ENCODE data around the gene SNX1.

Gene SNX1

GRCh38 chr15:64149893-64150578 lies 54.3 kb downstream of the SNX1 start:
- H3K4me3 ChIP-seq (ENCODE audit: low read depth, low read length) = no peak overlapping the region
- no peak for DNase-seq (ENCODE audit: low read depth, low spot score)
- TF ChIP-seq CTCF (IDR thresholded peaks at IDR 0.05; ENCODE audit: low read depth, low read length) = no peak
- in situ Hi-C loops (cut with HindIII; ENCODE audit: low sequenced_read_pairs) = no loop called here

- in situ Hi-C loops (cut with HindIII; ENCODE audit: low sequenced_read_pairs) = no loop called here
- peak within 1 kb of the TSS; percentile 41 for H3K4me3 ChIP-seq (ENCODE audit: low read depth, low read length)
- TF ChIP-seq CTCF (IDR thresholded peaks at IDR 0.05; ENCODE audit: low read depth, low read length) = no peak
- DNase-seq (ENCODE audit: low read depth, low spot score) = no peak
Observed at GRCh38 chr15:64151727-64152506, 56.1 kb downstream of the SNX1 start, which contains the start of gene SNX22. Gene SNX22, plus strand, starts transcription at chr15:64151731. Its CDS starts 45 bp downstream, at chr15:64151776.

GRCh38 chr15:64152507-64153387 lies 57.0 kb downstream of the SNX1 start:
- no peak overlapping the region for H3K4me3 ChIP-seq (ENCODE audit: low read depth, low read length)

GRCh38 chr15:64153480-64154367 lies 57.9 kb downstream of the SNX1 start:
- in situ Hi-C loops (cut with HindIII; ENCODE audit: low sequenced_read_pairs) = no loop called here
- peak; percentile 83 for DNase-seq (ENCODE audit: low read depth, low spot score)
- TF ChIP-seq CTCF (IDR thresholded peaks at IDR 0.05; ENCODE audit: low read depth, low read length) = peak; percentile 99
- H3K4me3 ChIP-seq (ENCODE audit: low read depth, low read length) = no peak overlapping the region

More at GRCh38 chr15:64152507-64153387, 57.0 kb downstream of the SNX1 start:
- no peak for DNase-seq (ENCODE audit: low read depth, low spot score)
- in situ Hi-C loops (cut with HindIII; ENCODE audit: low sequenced_read_pairs) = no loop called here
- no peak for TF ChIP-seq CTCF (IDR thresholded peaks at IDR 0.05; ENCODE audit: low read depth, low read length)

GRCh38 chr15:64155802-64156651 lies 60.2 kb downstream of the SNX1 start:
- TF ChIP-seq CTCF (IDR thresholded peaks at IDR 0.05; ENCODE audit: low read depth, low read length) = no peak
- no peak overlapping the region for H3K4me3 ChIP-seq (ENCODE audit: low read depth, low read length)
- in situ Hi-C loops (cut with HindIII; ENCODE audit: low sequenced_read_pairs) = no loop called here
- no peak for DNase-seq (ENCODE audit: low read depth, low spot score)
